ENCODE results near the gene LIPE.
"Not testable (repeated sequence)": the region's sequence is repeated elsewhere in the genome, so short reads cannot be mapped to it uniquely, and the experiment has no call there.

LIPE gene

GRCh38 chr19:42459926-42460325 is 32.7 kb upstream of the LIPE start:
- no peak for TF ChIP-seq CTCF (IDR thresholded peaks at IDR 0.05; ENCODE audit: low read depth, low read length)

GRCh38 chr19:42455621-42456081 is 28.5 kb upstream of the LIPE start:
- no peak for TF ChIP-seq CTCF (IDR thresholded peaks at IDR 0.05; ENCODE audit: low read depth, low read length)
- no peak overlapping the region for H3K4me3 ChIP-seq (ENCODE audit: low read depth, low read length)

More at GRCh38 chr19:42459926-42460325, 32.7 kb upstream of the LIPE start:
- no peak overlapping the region for H3K4me3 ChIP-seq (ENCODE audit: low read depth, low read length)

- H3K4me3 ChIP-seq (ENCODE audit: low read depth, low read length) = no peak overlapping the region
- no peak for TF ChIP-seq CTCF (IDR thresholded peaks at IDR 0.05; ENCODE audit: low read depth, low read length)
Measured at GRCh38 chr19:42455086-42455485, 27.9 kb upstream of the LIPE start.

- no peak overlapping the region for H3K4me3 ChIP-seq (ENCODE audit: low read depth, low read length)
- TF ChIP-seq CTCF (IDR thresholded peaks at IDR 0.05; ENCODE audit: low read depth, low read length) = no peak
Measured at GRCh38 chr19:42452590-42452989, 25.4 kb upstream of the LIPE start.

GRCh38 chr19:42450314-42450934 is 23.2 kb upstream of the LIPE start:
- TF ChIP-seq CTCF (IDR thresholded peaks at IDR 0.05; ENCODE audit: low read depth, low read length) = peak; percentile 65

GRCh38 chr19:42448306-42448705 is 21.1 kb upstream of the LIPE start:
- not testable (repeated sequence) for H3K4me3 ChIP-seq (ENCODE audit: low read depth, low read length)

More at GRCh38 chr19:42450314-42450934, 23.2 kb upstream of the LIPE start:
- no peak overlapping the region for H3K4me3 ChIP-seq (ENCODE audit: low read depth, low read length)

- no peak overlapping the region for H3K4me3 ChIP-seq (ENCODE audit: low read depth, low read length)
- TF ChIP-seq CTCF (IDR thresholded peaks at IDR 0.05; ENCODE audit: low read depth, low read length) = no peak
Measured at GRCh38 chr19:42445948-42446347, 18.8 kb upstream of the LIPE start.

- no peak for TF ChIP-seq CTCF (IDR thresholded peaks at IDR 0.05; ENCODE audit: low read depth, low read length)
- H3K4me3 ChIP-seq (ENCODE audit: low read depth, low read length) = no peak overlapping the region
Measured at GRCh38 chr19:42443944-42444398, 16.8 kb upstream of the LIPE start.
